Lung (tissue), 12 donors: ENCODE measurements around the gene SIL1. TPM values are rescaled to one million over a fixed set of nuclear protein-coding genes. Genes with fewer than 3 reads are reported as not detected.

Experiments used
- ATAC-seq: fragments of 200-7000 bp; cut with Tn5 transposase; one replicate; pipeline ENCODE4 v1.9.1; 2020; ENCODE audit warnings: moderate number of reproducible peaks; ENCODE audit not compliant: insufficient read depth, low FRiP score
- DNase-seq, 3 donors: peaks; one replicate each; pipeline ENCODE4 v3.0.0-alpha.2; 2013 to 2017
- H3K27ac ChIP-seq, 2 donors: one replicate each; pipeline ENCODE4 v1.5.1; 2013; ENCODE audit warnings: mild to moderate bottlenecking in 2 of 2, moderate library complexity in 2 of 2, control low read depth in 1 of 2, inconsistent platforms in 1 of 2, low read depth in 1 of 2, low read length in 1 of 2
- H3K27me3 ChIP-seq, 3 donors: one replicate each; pipeline ENCODE4 v1.5.1; 2013; ENCODE audit warnings: low read length in 2 of 3; ENCODE audit not compliant: control insufficient read depth in 3 of 3, insufficient read depth in 3 of 3
- H3K36me3 ChIP-seq, 4 donors: one replicate each; pipeline ENCODE4 v1.5.1; 2013; ENCODE audit warnings: low read length in 4 of 4, mild to moderate bottlenecking in 1 of 4, moderate library complexity in 1 of 4; ENCODE audit not compliant: control insufficient read depth in 4 of 4, insufficient read depth in 4 of 4
- H3K4me1 ChIP-seq, 5 donors: one replicate each; pipeline ENCODE4 v1.5.1; 2013; ENCODE audit warnings: low read length in 5 of 5, mild to moderate bottlenecking in 2 of 5, moderate library complexity in 1 of 5; ENCODE audit not compliant: control insufficient read depth in 5 of 5, insufficient read depth in 5 of 5
- H3K4me3 ChIP-seq: one replicate; pipeline ENCODE4 v1.5.1; 2013; ENCODE audit warnings: mild to moderate bottlenecking, control low read depth, moderate library complexity
- H3K9ac ChIP-seq, 2 donors: one replicate each; pipeline ENCODE4 v1.5.1; 2013; ENCODE audit warnings: low read length in 2 of 2, control low read depth in 1 of 2; ENCODE audit not compliant: insufficient read depth in 1 of 2
- H3K9me3 ChIP-seq, 4 donors: one replicate each; pipeline ENCODE4 v1.5.1; 2013; ENCODE audit warnings: low read length in 3 of 4, mild to moderate bottlenecking in 1 of 4, moderate library complexity in 1 of 4; ENCODE audit not compliant: control insufficient read depth in 4 of 4, insufficient read depth in 3 of 4
- CTCF ChIP-seq: IDR thresholded peaks from 2 replicates; pipeline ENCODE4 v1.5.1; 2012; ENCODE audit warnings: mild to moderate bottlenecking; ENCODE audit errors: control extremely low read depth, extremely low read depth
- WGBS, 2 donors: extraction: QIAGEN DNeasy Blood & Tissue Kit; methylation state at CpG; one replicate each; pipeline ENCODE4 v1.1.7; 2013; 5-methylcytosine and 5-hydroxymethylcytosine counted together
- polyA plus RNA-seq, 2 donors: library from polyadenylated mRNA; stranded (reverse); fragments of 200-250 nt; gene quantifications; one replicate each; pipeline ENCODE4 v1.2.1, GENCODE V29; 2013
- total RNA-seq, 2 donors: library from RNA; depleted of rRNA in 1 of 2; stranded (reverse); fragments of >200 nt in 1 of 2; gene quantifications; one replicate each; pipeline ENCODE4 v1.2.1, GENCODE V29; 2014 to 2021
- donor health status: control.
- donor health status: control.
- donor health status: Bipolar disorder and iron deficiency.
- donor health status: healthy.
- donor health status: DM: yes; HTN: yes; CAD: no.

Gene SIL1
- total and polyA plus RNA-seq, 4 donors = 38.5 to 109 (median 78.4) TPM

GRCh38 chr5:139243425-139243970 lies 45.3 kb upstream of the SIL1 start:
- WGBS, 2 donors = 73 to 80% methylated on average over 4 of the region's 4 CpGs
- H3K27me3 ChIP-seq = peaks cover 0 to 3% (median 0%) of the 10 kb centered on the region in 3 donors
- peaks cover 0 to 3% (median 0%) of the 10 kb centered on the region in 5 donors for H3K4me1 ChIP-seq
- DNase-seq (no peak), ATAC-seq (no peak)
- H3K27ac ChIP-seq = no peak overlapping the region
- no peak for TF ChIP-seq CTCF
- no peaks in the 10 kb centered on the region for H3K9me3 ChIP-seq
- H3K4me3 ChIP-seq = no peak overlapping the region
- no peaks in the 10 kb centered on the region for H3K36me3 ChIP-seq
- no peak overlapping the region for H3K9ac ChIP-seq

GRCh38 chr5:139241139-139241538 lies 43.0 kb upstream of the SIL1 start:
- no peaks in the 10 kb centered on the region for H3K4me1 ChIP-seq
- 90 to 91% methylated on average over 4 of the region's 4 CpGs for WGBS, 2 donors
- ATAC-seq (no peak), DNase-seq (no peak)
- no peak overlapping the region for H3K9ac ChIP-seq
- peaks cover 0 to 3% (median 0%) of the 10 kb centered on the region in 3 donors for H3K27me3 ChIP-seq
- H3K4me3 ChIP-seq = no peak overlapping the region
- H3K9me3 ChIP-seq = no peaks in the 10 kb centered on the region
- TF ChIP-seq CTCF = no peak
- H3K36me3 ChIP-seq = no peaks in the 10 kb centered on the region
- H3K27ac ChIP-seq = no peak overlapping the region

- TF ChIP-seq CTCF = no peak
- H3K4me3 ChIP-seq = no peak overlapping the region
- peaks cover 0 to 3% (median 0%) of the 10 kb centered on the region in 3 donors for H3K27me3 ChIP-seq
- H3K9me3 ChIP-seq = peaks cover 0 to 2% (median 0%) of the 10 kb centered on the region in 4 donors
- no peak for ATAC-seq
- H3K36me3 ChIP-seq = no peaks in the 10 kb centered on the region
- H3K4me1 ChIP-seq = no peaks in the 10 kb centered on the region
- no peak overlapping the region for H3K9ac ChIP-seq
- no peak for DNase-seq
- H3K27ac ChIP-seq = no peak overlapping the region
- WGBS, 2 donors = 92 to 100% methylated on average over 1 of the region's 1 CpG
These were observed 38.3 kb upstream of the SIL1 start for GRCh38 chr5:139236479-139236878.

GRCh38 chr5:139232147-139232724 lies 34.1 kb upstream of the SIL1 start:
- Histone ChIP-seq H3K36me3 (no peaks in the 10 kb centered on the region), H3K27me3 (no peaks in the 10 kb centered on the region), H3K9ac (no peak overlapping the region), H3K9me3 (peaks cover 0 to 2% (median 0%) of the 10 kb centered on the region in 4 donors), H3K27ac (no peak overlapping the region), H3K4me3 (no peak overlapping the region), H3K4me1 (no peaks in the 10 kb centered on the region)
- no peak for ATAC-seq
- 85 to 92% methylated on average over 4 to 6 of the region's 6 CpGs for WGBS, 2 donors
- no peak for DNase-seq
- TF ChIP-seq CTCF = no peak
